Muscle of leg (tissue), 11 donors: ENCODE data around the gene EPN1. TPM values are rescaled to one million over a fixed set of nuclear protein-coding genes. Genes with fewer than 3 reads are reported as not detected.

Source experiments
- DNase-seq: peaks from one replicate; pipeline ENCODE4 v3.0.0; 2013
- H3K27ac ChIP-seq: one replicate; pipeline ENCODE4 v1.5.1; 2013; ENCODE audit warnings: mild to moderate bottlenecking, low read length, control low read depth
- H3K27me3 ChIP-seq: one replicate; pipeline ENCODE4 v1.6.1; 2013; ENCODE audit warnings: low read length; ENCODE audit not compliant: control insufficient read depth, insufficient read depth
- H3K36me3 ChIP-seq: one replicate; pipeline ENCODE4 v1.6.1; 2013; ENCODE audit warnings: low read length; ENCODE audit not compliant: control insufficient read depth, insufficient read depth
- H3K4me1 ChIP-seq: one replicate; pipeline ENCODE4 v1.6.1; 2013; ENCODE audit warnings: low read length; ENCODE audit not compliant: control insufficient read depth, insufficient read depth
- H3K4me3 ChIP-seq: one replicate; pipeline ENCODE4 v1.5.1; 2013; ENCODE audit warnings: low read length, control low read depth
- H3K9me3 ChIP-seq: replicated peaks from 2 replicates; pipeline ENCODE4 v1.6.1; 2013; ENCODE audit warnings: low read depth, low read length; ENCODE audit not compliant: control insufficient read depth
- WGBS: methylation state at CpG from one replicate; pipeline ENCODE4 v1.1.5; 2013; ENCODE audit warnings: missing lambda C conversion rate; ENCODE audit not compliant: insufficient coverage; 5-methylcytosine and 5-hydroxymethylcytosine counted together
- polyA plus RNA-seq, 8 donors: library from polyadenylated mRNA; unstranded; fragments of 120-200 nt; gene quantifications; one replicate each; pipeline versions ENCODE4 v1.2.1 to v1.2.3, GENCODE V29; 2013; ENCODE audit warnings: inconsistent platforms in 1 of 8, low replicate concordance in 1 of 8; ENCODE audit not compliant: insufficient read length in 8 of 8, insufficient read depth in 1 of 8
- total RNA-seq: library from RNA; stranded (reverse); fragments of 120-200 nt; gene quantifications from one replicate; pipeline ENCODE4 v1.2.4, GENCODE V29; 2013

The EPN1 gene
- total and polyA plus RNA-seq, 9 donors = 21.8 to 114 (median 92.0) TPM

DNA sequence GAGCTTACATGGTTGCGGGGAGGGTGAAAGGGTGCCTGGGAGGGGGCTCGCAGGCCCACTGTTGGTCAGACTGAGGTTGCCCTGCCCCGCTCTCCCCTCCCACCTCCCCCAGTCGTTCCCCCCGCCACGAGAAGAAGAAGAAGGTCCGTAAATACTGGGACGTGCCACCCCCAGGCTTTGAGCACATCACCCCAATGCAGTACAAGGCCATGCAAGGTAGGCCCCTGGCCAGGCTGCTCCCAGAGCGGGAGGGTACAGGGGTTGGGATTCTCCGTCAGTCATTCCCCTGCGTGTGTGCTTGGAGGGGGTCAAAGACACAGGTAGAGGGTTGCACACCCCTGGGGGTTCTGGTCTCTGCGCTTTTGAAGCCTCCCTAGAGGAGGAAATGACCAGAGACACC lies 14.6 kb upstream of the EPN1 start:
- Histone ChIP-seq H3K9me3 (no peaks in the 10 kb centered on the region), H3K4me3 (no peak overlapping the region), H3K27ac (no peak overlapping the region), H3K36me3 (peaks cover 73% of the 10 kb centered on the region), H3K4me1 (peaks cover 25% of the 10 kb centered on the region), H3K27me3 (no peaks in the 10 kb centered on the region)
- DNase-seq = no peak
- 87% methylated on average over 6 of the region's 12 CpGs for WGBS

DNA sequence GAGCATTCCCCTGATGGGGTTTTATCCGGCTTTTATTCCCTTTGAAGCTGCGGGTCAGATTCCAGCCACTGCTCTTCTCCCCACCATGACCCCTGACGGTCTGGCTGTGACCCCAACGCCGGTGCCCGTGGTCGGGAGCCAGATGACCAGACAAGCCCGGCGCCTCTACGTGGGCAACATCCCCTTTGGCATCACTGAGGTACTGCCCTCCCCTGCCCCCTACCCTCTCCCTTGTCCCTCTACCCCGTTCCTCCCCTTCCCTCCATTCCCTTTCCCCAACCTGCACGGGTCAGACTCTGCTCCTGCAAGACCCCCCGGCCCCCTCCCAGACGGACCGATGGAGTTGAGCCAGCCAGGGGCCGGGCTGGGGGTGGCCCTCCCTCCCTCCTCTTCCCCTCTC lies 14.0 kb upstream of the EPN1 start:
- no peak overlapping the region for H3K27ac ChIP-seq
- peaks cover 22% of the 10 kb centered on the region for H3K4me1 ChIP-seq

DNA sequence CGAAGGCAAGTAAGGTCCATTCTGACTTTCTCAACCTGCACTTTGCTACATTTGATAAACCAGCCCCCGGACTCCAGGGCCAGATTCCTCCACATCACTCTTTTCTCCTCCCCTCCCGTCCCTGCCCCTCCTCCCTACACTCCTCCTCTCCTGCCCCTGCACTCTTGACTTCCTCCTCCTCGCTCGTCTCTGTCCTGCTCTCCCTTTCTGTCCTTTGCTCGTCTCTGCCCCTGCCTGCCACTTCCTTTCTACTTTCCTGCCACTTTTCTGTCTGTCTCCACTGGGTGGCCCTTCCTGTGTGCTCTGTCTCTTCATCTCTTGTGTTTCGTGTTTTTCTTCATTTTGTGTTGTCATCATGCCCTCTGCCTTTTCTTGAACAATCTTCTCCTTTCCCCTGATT lies 13.2 kb upstream of the EPN1 start:
- Histone ChIP-seq H3K27me3 (no peaks in the 10 kb centered on the region), H3K27ac (no peak overlapping the region), H3K4me1 (peaks cover 14% of the 10 kb centered on the region), H3K9me3 (no peaks in the 10 kb centered on the region), H3K36me3 (peaks cover 79% of the 10 kb centered on the region), H3K4me3 (no peak overlapping the region)
- DNase-seq = no peak
- 62% methylated on average over 7 of the region's 7 CpGs for WGBS

More for the DNA sequence above, 14.0 kb upstream of the EPN1 start:
- no peaks in the 10 kb centered on the region for H3K27me3 ChIP-seq
- 70% methylated on average over 15 of the region's 16 CpGs for WGBS
- peaks cover 76% of the 10 kb centered on the region for H3K36me3 ChIP-seq
- H3K4me3 ChIP-seq = no peak overlapping the region
- H3K9me3 ChIP-seq = no peaks in the 10 kb centered on the region
- DNase-seq = no peak

DNA sequence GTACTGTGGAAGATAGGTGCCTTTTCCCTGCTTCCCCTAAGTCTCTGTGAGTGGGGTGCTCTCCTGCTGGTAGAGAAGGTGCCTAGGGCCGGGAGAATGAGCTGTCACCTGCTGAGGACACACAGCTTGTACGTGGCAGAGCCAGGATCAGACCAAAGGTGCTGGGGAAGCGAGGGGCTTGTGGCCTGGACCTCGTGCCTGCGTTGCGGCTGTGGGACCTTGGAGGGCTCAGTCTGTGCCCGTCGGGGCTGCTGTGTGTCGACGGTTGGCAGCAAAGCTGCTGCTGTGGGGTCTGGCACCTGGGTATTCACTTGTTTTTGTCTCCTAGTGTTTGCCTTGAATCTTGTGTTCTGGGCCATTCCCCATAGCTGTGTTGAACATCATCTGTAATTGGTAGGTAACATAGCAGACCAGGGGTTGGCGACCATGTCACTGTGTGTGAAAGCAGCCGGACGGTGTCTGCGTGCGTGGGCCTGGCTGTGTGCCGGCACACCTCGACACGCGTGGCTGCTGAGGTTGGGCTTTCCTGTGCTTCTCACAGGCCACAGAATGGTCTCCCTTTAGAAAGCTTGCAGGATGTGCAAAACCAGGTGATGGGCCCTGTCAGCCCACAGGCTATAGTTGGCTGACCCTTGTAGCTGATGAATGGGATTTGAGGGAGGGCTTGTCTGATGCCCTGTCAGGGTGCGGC lies 11.0 kb upstream of the EPN1 start:
- H3K27me3 ChIP-seq = no peaks in the 10 kb centered on the region
- WGBS = 87% methylated on average over 20 of the region's 20 CpGs
- H3K4me3 ChIP-seq = no peak overlapping the region
- no peaks in the 10 kb centered on the region for H3K9me3 ChIP-seq
- no peak overlapping the region for H3K27ac ChIP-seq
- H3K4me1 ChIP-seq = no peaks in the 10 kb centered on the region
- peaks cover 89% of the 10 kb centered on the region for H3K36me3 ChIP-seq
- no peak for DNase-seq

DNA sequence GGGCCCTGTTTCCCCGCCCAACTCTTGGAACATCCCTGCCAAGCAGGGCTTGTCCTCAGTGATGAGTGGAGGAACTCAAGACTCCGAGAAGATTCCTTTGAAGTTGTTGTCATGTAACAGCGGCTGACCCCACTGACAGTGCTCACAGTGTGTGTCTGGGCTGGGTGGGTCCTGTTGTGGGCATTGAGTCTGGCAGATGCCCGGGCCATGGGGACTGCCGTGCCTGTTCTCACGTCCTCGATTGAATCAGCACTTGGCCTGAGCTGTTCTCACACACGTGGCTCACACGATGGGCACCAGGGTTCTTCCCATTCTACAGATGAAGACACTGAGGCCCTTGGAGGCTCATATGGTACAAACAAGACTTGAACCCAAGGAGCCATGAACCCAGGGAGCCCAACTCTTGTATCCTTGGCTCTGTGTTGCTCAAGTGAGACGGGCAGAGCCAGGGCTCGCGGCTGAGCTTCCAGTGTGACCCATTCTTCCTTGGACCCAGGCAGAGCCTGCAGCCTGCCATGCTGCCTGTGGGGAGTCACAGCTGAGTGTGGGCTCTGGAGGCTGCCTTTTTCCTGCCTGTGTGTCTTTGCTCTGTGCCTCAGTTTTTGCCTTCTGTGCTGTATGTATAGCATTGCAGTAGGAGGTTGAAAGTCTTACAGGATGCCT lies 8.6 kb upstream of the EPN1 start:
- peaks cover 85% of the 10 kb centered on the region for H3K36me3 ChIP-seq

DNA sequence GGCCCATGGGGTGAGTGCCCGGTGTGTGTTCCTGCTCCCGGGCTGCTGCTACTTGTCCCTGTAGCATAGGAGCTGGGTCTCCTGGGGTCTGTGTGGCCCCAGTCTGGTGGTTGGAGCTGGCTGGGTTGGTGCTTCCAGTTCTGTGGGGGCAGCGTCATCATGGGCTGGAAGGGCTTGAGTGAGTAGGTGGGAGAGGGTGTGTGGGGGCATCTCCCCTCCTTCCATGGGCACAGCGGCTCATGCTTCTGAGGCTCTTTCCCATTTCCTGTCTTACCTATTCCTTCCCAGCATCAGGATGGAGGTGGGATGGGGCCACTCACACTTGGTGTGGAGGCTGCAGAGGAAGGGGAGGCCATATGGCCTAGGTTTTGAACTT lies 8.0 kb upstream of the EPN1 start:
- H3K36me3 ChIP-seq = peaks cover 80% of the 10 kb centered on the region
- H3K27ac ChIP-seq = no peak overlapping the region
- peaks cover 4% of the 10 kb centered on the region for H3K4me1 ChIP-seq
- 100% methylated on average over 2 of the region's 4 CpGs for WGBS
- H3K9me3 ChIP-seq = no peaks in the 10 kb centered on the region
- no peak overlapping the region for H3K4me3 ChIP-seq
- no peak for DNase-seq
- H3K27me3 ChIP-seq = no peaks in the 10 kb centered on the region

More for the DNA sequence above, 8.6 kb upstream of the EPN1 start:
- WGBS = 84% methylated on average over 11 of the region's 12 CpGs
- no peak for DNase-seq
- H3K4me3 ChIP-seq = no peak overlapping the region
- peaks cover 4% of the 10 kb centered on the region for H3K4me1 ChIP-seq
- no peaks in the 10 kb centered on the region for H3K9me3 ChIP-seq
- H3K27me3 ChIP-seq = no peaks in the 10 kb centered on the region
- no peak overlapping the region for H3K27ac ChIP-seq

DNA sequence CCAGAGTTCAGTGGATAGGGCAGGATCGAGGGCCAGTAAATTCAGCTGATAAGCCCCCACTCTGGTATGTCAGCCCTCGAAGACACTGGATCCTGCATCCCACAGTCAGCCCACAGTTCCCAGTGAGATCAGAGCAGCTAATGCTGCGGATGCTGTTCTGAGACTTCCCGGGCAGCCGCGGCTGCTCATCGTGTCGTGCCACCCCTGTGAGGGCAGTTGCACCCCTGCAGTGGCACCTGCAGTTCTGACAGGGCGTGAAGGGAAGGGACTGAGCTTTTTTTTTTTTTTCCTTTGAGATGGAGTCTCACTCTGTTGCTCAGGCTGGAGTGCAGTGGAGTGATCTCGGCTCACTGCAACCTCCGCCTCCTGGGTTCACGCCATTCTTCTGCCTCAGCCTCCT lies 7.5 kb upstream of the EPN1 start:
- H3K4me1 ChIP-seq = peaks cover 4% of the 10 kb centered on the region
- H3K27ac ChIP-seq = no peak overlapping the region
- WGBS = 81% methylated on average over 4 of the region's 12 CpGs
- H3K36me3 ChIP-seq = peaks cover 79% of the 10 kb centered on the region
- DNase-seq = no peak
- H3K9me3 ChIP-seq = no peaks in the 10 kb centered on the region
- H3K4me3 ChIP-seq = no peak overlapping the region
- no peaks in the 10 kb centered on the region for H3K27me3 ChIP-seq

DNA sequence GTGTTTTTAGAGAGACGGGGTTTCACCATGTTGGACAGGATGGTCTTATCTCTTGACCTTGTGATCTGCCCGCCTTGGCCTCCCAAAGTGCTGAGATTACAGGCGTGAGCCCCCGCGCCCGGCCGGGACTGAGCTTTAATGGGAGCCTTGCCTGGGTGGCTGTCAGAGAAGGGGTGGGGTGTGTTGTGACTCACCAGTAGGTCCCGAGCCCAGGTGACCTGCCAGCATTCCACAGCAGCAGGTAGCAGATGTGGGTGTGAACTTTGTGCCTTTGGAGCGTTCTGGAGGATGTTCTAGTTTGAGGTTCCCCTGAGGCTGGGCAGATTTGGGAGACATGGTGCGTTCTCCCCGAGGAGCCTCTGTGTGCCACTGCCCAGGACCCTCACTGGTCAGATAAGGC lies 7.1 kb upstream of the EPN1 start:
- no peaks in the 10 kb centered on the region for H3K27me3 ChIP-seq
- no peak overlapping the region for H3K4me3 ChIP-seq
- WGBS = 90% methylated on average over 11 of the region's 11 CpGs
- H3K9me3 ChIP-seq = no peaks in the 10 kb centered on the region
- peaks cover 75% of the 10 kb centered on the region for H3K36me3 ChIP-seq
- peaks cover 4% of the 10 kb centered on the region for H3K4me1 ChIP-seq
- no peak for DNase-seq
- no peak overlapping the region for H3K27ac ChIP-seq

DNA sequence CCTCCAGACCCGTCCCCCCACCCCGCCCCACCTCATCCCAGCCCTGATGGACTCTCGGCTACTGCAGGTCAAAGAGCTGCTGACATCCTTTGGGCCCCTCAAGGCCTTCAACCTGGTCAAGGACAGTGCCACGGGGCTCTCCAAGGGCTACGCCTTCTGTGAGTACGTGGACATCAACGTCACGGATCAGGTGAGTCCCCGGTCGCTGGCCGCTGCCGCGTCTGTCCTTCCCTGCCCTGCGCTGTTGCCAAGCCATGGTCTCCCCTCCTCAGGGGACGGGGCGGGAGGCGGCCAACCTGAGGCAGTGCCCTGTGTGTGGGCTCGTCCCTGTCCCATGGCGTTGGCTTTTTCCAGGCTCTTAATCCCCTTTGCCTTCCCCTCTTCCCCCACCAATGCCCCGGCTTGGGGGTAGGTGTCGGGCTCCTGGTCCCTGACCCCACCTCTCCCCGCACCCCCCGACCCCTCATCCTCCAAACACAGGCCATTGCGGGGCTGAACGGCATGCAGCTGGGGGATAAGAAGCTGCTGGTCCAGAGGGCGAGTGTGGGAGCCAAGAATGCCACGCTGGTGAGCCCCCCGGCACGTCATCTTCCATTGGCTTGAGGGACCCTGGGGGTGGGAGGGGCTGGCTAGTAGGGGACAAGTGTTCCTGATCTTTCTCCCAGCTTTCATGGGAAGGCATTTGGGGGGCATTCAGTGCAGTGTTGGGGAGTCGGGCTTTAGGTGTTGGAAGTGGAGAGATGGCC lies 6.2 kb upstream of the EPN1 start:
- Histone ChIP-seq H3K4me3 (no peak overlapping the region), H3K9me3 (no peaks in the 10 kb centered on the region), H3K27me3 (no peaks in the 10 kb centered on the region), H3K27ac (no peak overlapping the region), H3K4me1 (peaks cover 4% of the 10 kb centered on the region), H3K36me3 (peaks cover 72% of the 10 kb centered on the region)
- WGBS = 86% methylated on average over 23 of the region's 30 CpGs
- no peak for DNase-seq
